Measurements from ENCODE around the gene PGM2L1. TPM values are rescaled to one million over a fixed set of nuclear protein-coding genes. Genes with fewer than 3 reads are reported as not detected.

Gene PGM2L1
- total RNA-seq, 1 donor from 2014 or later = 20.5 TPM

- H3K4me1 Mint-ChIP-seq (ENCODE audit: low read depth) = no peaks in the 10 kb centered on the region
- no peak overlapping the region for H3K27ac Mint-ChIP-seq
- H3K4me3 Mint-ChIP-seq (ENCODE audit: low read depth) = no peak overlapping the region
- DNase-seq (ENCODE audit: low spot score, unreplicated experiment) = no peak
- peaks cover 7% of the 10 kb centered on the region for H3K9me3 Mint-ChIP-seq (ENCODE audit: low read depth)
- TF ChIP-seq CTCF (IDR thresholded peaks at IDR 0.05; ENCODE audit: unreplicated experiment) = no peak
- H3K36me3 Mint-ChIP-seq (ENCODE audit: insufficient read depth) = peaks cover 50% of the 10 kb centered on the region
- H3K27me3 Mint-ChIP-seq = no peaks in the 10 kb centered on the region
Measured at GRCh38 chr11:74357449-74357848, 40.8 kb downstream of the PGM2L1 start.

GRCh38 chr11:74355626-74356025, 42.6 kb downstream of the PGM2L1 start:
- H3K27me3 Mint-ChIP-seq = no peaks in the 10 kb centered on the region
- no peak overlapping the region for H3K4me3 Mint-ChIP-seq (ENCODE audit: low read depth)
- no peaks in the 10 kb centered on the region for H3K4me1 Mint-ChIP-seq (ENCODE audit: low read depth)
- no peak for TF ChIP-seq CTCF (IDR thresholded peaks at IDR 0.05; ENCODE audit: unreplicated experiment)
- DNase-seq (ENCODE audit: low spot score, unreplicated experiment) = no peak
- H3K36me3 Mint-ChIP-seq (ENCODE audit: insufficient read depth) = peaks cover 39% of the 10 kb centered on the region
- H3K9me3 Mint-ChIP-seq (ENCODE audit: low read depth) = peaks cover 3% of the 10 kb centered on the region
- H3K27ac Mint-ChIP-seq = no peak overlapping the region

GRCh38 chr11:74354036-74354435, 44.2 kb downstream of the PGM2L1 start:
- Mint-ChIP-seq H3K27me3 (no peaks in the 10 kb centered on the region), H3K27ac (no peak overlapping the region), H3K9me3 (ENCODE audit: low read depth) (peaks cover 3% of the 10 kb centered on the region), H3K4me3 (ENCODE audit: low read depth) (no peak overlapping the region), H3K4me1 (ENCODE audit: low read depth) (no peaks in the 10 kb centered on the region), H3K36me3 (ENCODE audit: insufficient read depth) (peaks cover 33% of the 10 kb centered on the region)
- no peak for TF ChIP-seq CTCF (IDR thresholded peaks at IDR 0.05; ENCODE audit: unreplicated experiment)
- DNase-seq (ENCODE audit: low spot score, unreplicated experiment) = no peak

GRCh38 chr11:74347381-74347780, 50.9 kb downstream of the PGM2L1 start:
- H3K27me3 Mint-ChIP-seq = no peaks in the 10 kb centered on the region
- H3K36me3 Mint-ChIP-seq (ENCODE audit: insufficient read depth) = peaks cover 24% of the 10 kb centered on the region
- no peaks in the 10 kb centered on the region for H3K4me1 Mint-ChIP-seq (ENCODE audit: low read depth)
- no peak for DNase-seq (ENCODE audit: low spot score, unreplicated experiment)
- H3K27ac Mint-ChIP-seq = no peak overlapping the region
- TF ChIP-seq CTCF (IDR thresholded peaks at IDR 0.05; ENCODE audit: unreplicated experiment) = no peak
- H3K4me3 Mint-ChIP-seq (ENCODE audit: low read depth) = no peak overlapping the region
- peaks cover 3% of the 10 kb centered on the region for H3K9me3 Mint-ChIP-seq (ENCODE audit: low read depth)

GRCh38 chr11:74345420-74345819, 52.8 kb downstream of the PGM2L1 start:
- no peak for DNase-seq (ENCODE audit: low spot score, unreplicated experiment)
- no peaks in the 10 kb centered on the region for H3K27me3 Mint-ChIP-seq
- H3K9me3 Mint-ChIP-seq (ENCODE audit: low read depth) = no peaks in the 10 kb centered on the region
- no peak for TF ChIP-seq CTCF (IDR thresholded peaks at IDR 0.05; ENCODE audit: unreplicated experiment)
- H3K4me3 Mint-ChIP-seq (ENCODE audit: low read depth) = no peak overlapping the region
- no peak overlapping the region for H3K27ac Mint-ChIP-seq
- H3K4me1 Mint-ChIP-seq (ENCODE audit: low read depth) = no peaks in the 10 kb centered on the region
- peaks cover 27% of the 10 kb centered on the region for H3K36me3 Mint-ChIP-seq (ENCODE audit: insufficient read depth)

All from progenitor cell of endocrine pancreas (in vitro differentiated cells).